HepG2 (cell line): ENCODE results near the gene KL. TPM values are rescaled to one million over a fixed set of nuclear protein-coding genes. Genes with fewer than 3 reads are reported as not detected.

ENCODE experiments used
- ATAC-seq: fragments of 200-7000 bp; cut with Tn5 transposase; 3 replicates; pipeline ENCODE4 v1.9.1; 2020; ENCODE audit warnings: mild to moderate bottlenecking, moderate library complexity
- BruUV-seq: library from RNA; stranded (reverse); fragments of 400-500 nt; replicated peaks from 2 replicates; lab custom pipeline; 2021; lab: Mats Ljungman, UMichigan
- CTCF ChIA-PET: fragments of 300-600 bp; formaldehyde crosslinking; extraction: SDS; loops from one replicate; lab custom pipeline; 2021; ENCODE audit warnings: low total read pairs, inconsistent platforms, low intra/inter-chr PET ratio; lab: Yijun Ruan, JAX
- POLR2A ChIA-PET: fragments of 350-600 bp; sonication (Branson Sonifier 250); formaldehyde crosslinking; loops from one replicate; lab custom pipeline; 2020; ENCODE audit warnings: antibody characterized with exemption, inconsistent platforms; lab: Yijun Ruan, JAX
- DNase-seq: peaks from one replicate; pipeline ENCODE4 v3.0.0-alpha.2; 2015; ENCODE audit warnings: low spot score
- FAIRE-seq: peaks from 3 replicates; lab custom pipeline; 2011; peaks lifted over from hg19 to GRCh38; lab: Jason Lieb, UNC
- H2AFZ ChIP-seq: one replicate; pipeline ENCODE4 v1.6.1; 2011; ENCODE audit warnings: low read length, inconsistent platforms
- H3K27ac ChIP-seq: fragments of 300-600 bp; 3 replicates; pipeline ENCODE4 v1.8.0; 2011; ENCODE audit warnings: mixed run types, mild to moderate bottlenecking, mixed read lengths, low read length, inconsistent platforms; ENCODE audit not compliant: insufficient read depth; ENCODE audit errors: extremely low read length
- H3K27me3 ChIP-seq, 2 experiments: fragments of 200-600 bp in 1 of 2; 2 replicates in 1 of 2; 3 replicates in 1 of 2; pipeline versions ENCODE4 v1.6.0 to v1.8.0; 2011; ENCODE audit warnings: low read length in 2 of 2, mild to moderate bottlenecking in 2 of 2, moderate library complexity in 2 of 2, inconsistent platforms in 1 of 2; ENCODE audit not compliant: insufficient read depth in 2 of 2, control insufficient read depth in 1 of 2
- H3K36me3 ChIP-seq, 2 experiments: fragments of 200-600 bp in 1 of 2; replicated peaks in 1 of 2; 2 replicates in 1 of 2; 3 replicates in 1 of 2; pipeline versions ENCODE4 v1.5.1 to v1.8.0; 2011; ENCODE audit warnings: low read length in 2 of 2, inconsistent platforms in 1 of 2; ENCODE audit not compliant: insufficient read depth in 2 of 2, control insufficient read depth in 1 of 2
- H3K4me1 ChIP-seq: 2 replicates; pipeline ENCODE4 v1.5.1; 2012; ENCODE audit warnings: low read length, inconsistent platforms; ENCODE audit not compliant: insufficient read depth
- H3K4me2 ChIP-seq: 2 replicates; pipeline ENCODE4 v1.6.0; 2011; ENCODE audit warnings: low read depth, low read length, inconsistent platforms
- H3K4me3 ChIP-seq, 3 experiments: fragments of 200-600 bp in 1 of 3; sonication (generic), shearing (Covaris generic) in 1 of 3; replicated peaks in 1 of 3; 2 replicates each; pipeline ENCODE4 v1.5.1; 2011 to 2016; ENCODE audit warnings: low read length in 3 of 3, inconsistent platforms in 2 of 3, low read depth in 2 of 3, mild to moderate bottlenecking in 2 of 3, control low read depth in 1 of 3, mixed read lengths in 1 of 3; ENCODE audit not compliant: insufficient read depth in 1 of 3
- H3K79me2 ChIP-seq: one replicate; pipeline ENCODE4 v1.6.1; 2011; ENCODE audit warnings: low read length, inconsistent platforms; ENCODE audit not compliant: insufficient read depth
- H3K9ac ChIP-seq: 2 replicates; pipeline ENCODE4 v1.6.0; 2011; ENCODE audit warnings: mild to moderate bottlenecking, low read depth, low read length, inconsistent platforms; ENCODE audit not compliant: insufficient read depth
- H3K9me3 ChIP-seq: 2 replicates; pipeline ENCODE4 v1.5.1; 2012; ENCODE audit warnings: mild to moderate bottlenecking, low read length
- H4K20me1 ChIP-seq: 2 replicates; pipeline ENCODE4 v1.6.0; 2011; ENCODE audit warnings: inconsistent platforms, mild to moderate bottlenecking, low read length, moderate library complexity; ENCODE audit not compliant: insufficient read depth
- DNMT3B ChIP-seq: conservative IDR thresholded peaks from 2 replicates; pipeline ENCODE4 v1.6.1; 2016; ENCODE audit warnings: missing biosample characterization, control low read depth
- SRSF4 ChIP-seq: fragments of 200-400 bp; formaldehyde crosslinking; IDR thresholded peaks from one replicate; pipeline ENCODE4 v1.6.1; 2018; ENCODE audit warnings: mild to moderate bottlenecking, low read depth, low read length, moderate library complexity; ENCODE audit not compliant: poor library complexity, severe bottlenecking
- ZFP37 ChIP-seq: sonication (generic); formaldehyde crosslinking; IDR thresholded peaks from 2 replicates; pipeline ENCODE4 v1.4.0; 2020; ENCODE audit warnings: missing genetic modification reagents, borderline replicate concordance
- ZNF230 ChIP-seq: sonication (generic); formaldehyde crosslinking; IDR thresholded peaks from 2 replicates; pipeline ENCODE4 v1.4.0; 2020; ENCODE audit warnings: mild to moderate bottlenecking, missing genetic modification reagents
- ZNF777 ChIP-seq: sonication (generic); formaldehyde crosslinking; IDR thresholded peaks from 2 replicates; pipeline ENCODE4 v1.4.0; 2020; ENCODE audit warnings: missing genetic modification reagents
- WGBS: methylation state at CpG from one replicate; pipeline ENCODE4 v1.1.6; 2017; ENCODE audit warnings: low lambda C conversion rate; 5-methylcytosine and 5-hydroxymethylcytosine counted together
- in situ Hi-C: cut with HindIII; loops from 2 replicates; pipeline ENCODE4 v1.10.0; 2017; ENCODE audit warnings: low pct_unique_long_range_greater_than_20kb; ENCODE audit not compliant: extremely low pct_ligation_motif_present
- intact Hi-C: fragments of 100-400 bp; cut with micrococcal nuclease; formaldehyde crosslinking; loops from one replicate; pipeline ENCODE4 v1.10.0; 2022; ENCODE audit not compliant: unreplicated experiment
- polyA plus RNA-seq, 8 experiments: library from polyadenylated mRNA; depleted of rRNA in 3 of 8; stranded (reverse) in 7 of 8; unstranded in 1 of 8; fragments of >200 nt; fragmentation: Illumina TruSeq in 4 of 8; extraction: Trizol in 4 of 8; gene quantifications; 2 replicates each; pipeline versions ENCODE4 v1.2.1 to v1.2.3, GENCODE V29; 2011 to 2016; ENCODE audit warnings: low read depth in 4 of 8, missing spikeins in 1 of 8, mixed read lengths in 1 of 8; ENCODE audit not compliant: insufficient read depth in 1 of 8
- total RNA-seq, 5 experiments: library from RNA; depleted of rRNA; stranded (reverse); fragments of >200 nt; fragmentation: Illumina TruSeq; extraction: Trizol; gene quantifications; 2 replicates each; pipeline ENCODE4 v1.2.3, GENCODE V29; 2016; ENCODE audit warnings: low read depth in 1 of 5

The KL gene
- total and polyA plus RNA-seq, 2 of the 13 experiments (the other 11 are each of a cell fraction or from before 2014, with no cell fraction given) = not detected

GRCh38 chr13:33096886-33097605 is 80.8 kb downstream of the KL start:
- no peak overlapping the region for H3K4me3 ChIP-seq
- FAIRE-seq (no peak), DNase-seq (no peak), ATAC-seq (no peak)
- H2AFZ ChIP-seq = no peak overlapping the region
- ChIA-PET CTCF (no interaction called here), POLR2A (no interaction called here)
- H3K27ac ChIP-seq = no peak overlapping the region
- 88% methylated on average over 2 of the region's 2 CpGs for WGBS
- TF ChIP-seq SRSF4 (no peak), ZFP37 (CRISPR knock-in tag) (no peak), ZNF230 (CRISPR knock-in tag) (no peak)
- intact Hi-C loops (no loop called here), in situ Hi-C loops (no loop called here)
- BruUV-seq = no TSS peak
- H3K27me3 ChIP-seq = no peaks in the 10 kb centered on the region
- H3K36me3 ChIP-seq = no peaks in the 10 kb centered on the region
- no peak overlapping the region for H3K4me2 ChIP-seq
- H3K9ac ChIP-seq = no peak overlapping the region
- H4K20me1 ChIP-seq = no peaks in the 10 kb centered on the region
- peaks cover 13% of the 10 kb centered on the region for H3K4me1 ChIP-seq
- no peaks in the 10 kb centered on the region for H3K9me3 ChIP-seq
- no peaks in the 10 kb centered on the region for H3K79me2 ChIP-seq

GRCh38 chr13:33099860-33100259 is 83.6 kb downstream of the KL start:
- ATAC-seq = no peak
- peaks cover 0 to 6% of the 10 kb centered on the region in 2 experiments; a peak in 2 of 5 replicates for H3K36me3 ChIP-seq
- no peaks in the 10 kb centered on the region for H4K20me1 ChIP-seq
- no peak overlapping the region for H3K27ac ChIP-seq
- intact Hi-C loops = no loop called here
- CTCF ChIA-PET = no interaction called here
- H3K9me3 ChIP-seq = no peaks in the 10 kb centered on the region
- H3K4me3 ChIP-seq = no peak overlapping the region
- H3K4me2 ChIP-seq = no peak overlapping the region
- no peak overlapping the region for H3K9ac ChIP-seq
- H3K79me2 ChIP-seq = no peaks in the 10 kb centered on the region
- peaks cover 13% of the 10 kb centered on the region for H3K4me1 ChIP-seq
- no TSS peak for BruUV-seq
- 98% methylated on average over 3 of the region's 3 CpGs for WGBS
- TF ChIP-seq DNMT3B = no peak
- no peak for TF ChIP-seq ZNF777 (CRISPR knock-in tag)
- TF ChIP-seq, all 625 proteins: peak for 0
- POLR2A ChIA-PET = no interaction called here
- in situ Hi-C loops = no loop called here
- Histone ChIP-seq H3K27me3 (no peaks in the 10 kb centered on the region), H2AFZ (no peak overlapping the region)
- no peak for DNase-seq
- no peak for FAIRE-seq
